ENCODE data around the gene RERE.

The RERE gene

DNA sequence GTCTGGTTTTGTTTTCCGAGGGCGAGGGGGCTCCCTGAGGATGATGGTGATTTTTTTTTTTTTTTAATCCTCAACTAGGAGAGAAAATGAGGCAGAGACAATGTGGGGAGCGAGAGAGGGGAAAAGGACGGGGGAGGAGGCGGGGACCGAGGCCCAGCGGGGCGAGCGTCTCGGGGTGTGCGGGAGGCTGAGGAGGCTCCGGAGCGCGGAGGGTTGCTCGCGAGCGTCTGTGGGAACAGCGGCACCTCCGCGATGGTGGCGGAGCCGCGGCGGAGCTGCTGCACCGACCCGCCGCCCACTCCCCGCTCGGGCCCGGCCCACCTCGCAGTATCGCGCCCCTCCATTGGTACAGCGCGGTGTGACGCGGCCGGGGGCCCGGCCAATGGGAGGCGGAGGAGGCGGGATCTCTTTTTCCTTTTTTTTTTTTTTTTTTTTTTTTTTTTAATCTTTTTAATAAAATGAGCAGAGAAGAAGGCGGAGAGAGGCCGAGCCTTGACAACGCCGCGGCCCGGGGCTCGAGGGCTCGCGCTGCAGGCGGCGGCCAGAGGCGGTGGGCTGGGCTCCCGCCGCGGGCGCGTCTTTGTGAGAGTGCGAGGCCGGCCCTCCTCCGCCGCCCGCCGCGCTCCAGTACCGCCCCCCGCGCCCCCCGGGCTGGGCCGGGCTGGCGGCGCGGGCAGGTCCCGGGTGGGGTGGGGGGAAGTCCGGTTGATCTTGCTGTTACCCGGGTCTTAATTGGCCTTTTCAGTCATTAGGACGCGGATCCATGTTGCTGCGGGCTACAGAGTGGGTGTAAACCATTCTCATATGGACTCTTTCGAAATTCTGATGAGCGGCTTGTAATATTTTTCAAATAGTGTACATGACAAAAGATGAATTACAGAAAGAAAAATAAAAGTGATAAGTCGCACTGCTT lies at the start of gene RERE:
Gene RERE (minus strand): TSS at position 229 of the 913 bp plus-strand sequence.
- peak; percentile 68 for DNase-seq

DNA sequence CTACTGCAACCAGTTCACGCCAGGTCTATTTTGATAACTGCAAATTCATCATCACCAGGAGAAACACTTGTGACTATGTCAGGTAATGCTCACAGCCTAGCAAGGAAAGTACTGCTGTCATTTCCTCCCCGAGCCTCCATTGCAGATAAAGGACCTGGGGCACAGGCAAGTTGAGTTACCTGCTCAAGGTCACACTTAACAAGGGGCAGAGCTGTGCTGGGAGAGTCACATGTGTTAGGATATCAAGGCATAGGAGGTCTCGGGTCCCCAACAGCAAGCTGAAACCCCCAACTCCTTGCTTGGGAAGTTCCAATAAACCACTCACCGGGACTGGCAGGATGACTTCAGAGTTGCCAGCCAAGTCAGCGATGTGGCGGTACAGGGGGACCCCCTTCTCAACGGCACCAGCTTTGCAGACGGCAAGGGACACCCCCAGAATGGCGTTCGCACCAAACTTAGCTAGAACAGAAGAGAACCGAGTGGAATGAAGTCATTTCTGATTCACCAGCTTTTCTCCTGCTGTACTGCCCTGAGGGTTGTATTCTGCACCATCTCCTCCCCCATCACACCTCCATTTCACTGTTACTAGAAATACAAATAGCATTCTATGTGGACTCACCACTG lies 49.5 kb upstream of the RERE start:
- no peak for DNase-seq

DNA sequence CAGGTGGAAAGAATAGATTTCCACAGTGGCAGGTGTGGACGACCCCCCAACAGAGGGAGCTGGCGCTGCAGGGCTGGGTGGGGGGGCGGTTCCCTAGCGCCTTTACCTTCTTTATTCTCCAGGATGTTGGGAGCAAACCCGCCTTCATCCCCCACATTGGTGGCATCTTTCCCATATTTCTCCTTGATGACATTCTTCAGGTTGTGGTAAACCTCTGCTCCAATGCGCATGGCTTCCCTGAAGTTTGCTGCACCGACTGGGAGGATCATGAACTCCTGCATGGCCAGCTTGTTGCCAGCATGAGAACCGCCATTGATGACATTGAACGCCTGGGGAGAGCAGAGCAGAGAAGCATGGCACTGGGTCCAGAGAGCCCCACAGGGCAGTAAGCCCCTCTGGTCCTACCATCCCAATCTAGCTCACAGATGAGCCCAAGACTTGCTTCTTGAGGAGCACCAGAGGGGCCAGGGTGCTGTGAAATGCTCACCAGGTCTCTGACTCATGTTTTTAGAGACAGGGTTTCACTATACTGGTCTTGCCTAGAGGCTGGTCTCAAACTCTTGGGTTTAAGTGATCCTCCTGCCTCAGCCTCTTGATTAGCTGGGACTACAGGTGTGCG lies 48.8 kb upstream of the RERE start:
- DNase-seq = no peak

DNA sequence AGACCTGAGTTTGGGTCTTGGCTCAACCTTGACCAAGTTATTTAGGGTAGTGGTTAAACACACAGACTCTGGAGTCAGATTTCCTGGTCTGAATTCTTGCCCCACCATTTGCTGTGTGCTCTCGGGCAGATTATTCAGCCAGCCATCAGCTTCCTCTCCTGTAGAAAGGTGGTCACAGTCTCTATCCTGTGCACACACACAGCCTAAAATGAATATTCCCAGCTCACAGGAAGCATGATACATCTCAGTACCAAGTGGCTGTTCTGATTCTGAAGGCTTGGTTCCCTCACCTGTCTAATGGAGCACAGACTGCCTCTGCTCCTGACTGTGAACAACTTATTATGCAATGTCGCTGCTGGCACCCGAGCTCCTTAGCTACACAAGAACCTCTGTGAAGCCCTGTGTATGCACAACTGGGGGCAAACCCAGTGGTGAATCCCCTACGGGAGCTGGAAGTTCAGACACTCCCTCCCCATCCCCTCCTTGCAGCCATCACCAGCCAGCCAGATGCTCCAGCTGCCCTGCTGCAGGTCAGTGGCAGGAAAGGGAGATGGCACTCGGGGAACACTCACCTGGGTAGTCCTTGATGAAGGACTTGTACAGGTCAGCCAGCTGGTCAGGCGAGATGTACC lies 47.4 kb upstream of the RERE start:
- DNase-seq = no peak

DNA sequence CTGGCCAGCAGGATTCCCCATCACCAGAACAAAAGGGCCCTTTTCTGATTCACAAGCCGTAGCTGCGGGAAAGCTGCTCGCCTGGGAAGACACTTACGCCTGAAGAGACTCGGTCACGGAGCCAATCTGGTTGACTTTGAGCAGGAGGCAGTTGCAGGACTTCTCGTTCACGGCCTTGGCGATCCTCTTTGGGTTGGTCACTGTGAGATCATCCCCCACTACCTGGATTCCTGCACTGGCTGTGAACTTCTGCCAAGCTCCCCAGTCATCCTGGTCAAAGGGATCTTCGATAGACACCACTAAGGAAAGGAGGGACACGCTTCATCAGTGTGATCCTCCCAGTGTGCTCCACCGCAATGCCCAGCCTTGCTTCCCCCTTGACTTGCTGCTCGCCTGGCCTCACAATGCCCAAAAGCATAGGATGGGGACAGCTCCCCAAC lies 46.4 kb upstream of the RERE start:
- DNase-seq = no peak

DNA sequence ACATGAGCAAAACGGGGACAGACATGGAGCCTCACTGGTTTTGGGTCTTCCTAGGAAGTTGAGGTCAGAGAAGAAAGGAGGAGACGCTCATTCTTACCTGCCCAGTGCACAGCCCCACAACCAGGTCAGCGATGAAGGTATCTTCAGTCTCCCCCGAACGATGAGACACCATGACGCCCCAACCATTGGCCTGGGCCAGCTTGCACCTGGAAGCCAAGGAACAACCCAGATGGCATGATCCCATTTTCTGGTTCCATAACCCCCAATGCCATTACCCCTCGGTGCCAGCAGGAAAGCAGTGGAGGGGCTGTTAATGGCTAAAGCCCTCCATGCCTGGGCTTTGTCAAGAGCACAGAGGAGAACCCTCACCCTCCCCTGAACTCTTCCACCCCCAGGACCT lies 45.7 kb upstream of the RERE start:
- no peak for DNase-seq

DNA sequence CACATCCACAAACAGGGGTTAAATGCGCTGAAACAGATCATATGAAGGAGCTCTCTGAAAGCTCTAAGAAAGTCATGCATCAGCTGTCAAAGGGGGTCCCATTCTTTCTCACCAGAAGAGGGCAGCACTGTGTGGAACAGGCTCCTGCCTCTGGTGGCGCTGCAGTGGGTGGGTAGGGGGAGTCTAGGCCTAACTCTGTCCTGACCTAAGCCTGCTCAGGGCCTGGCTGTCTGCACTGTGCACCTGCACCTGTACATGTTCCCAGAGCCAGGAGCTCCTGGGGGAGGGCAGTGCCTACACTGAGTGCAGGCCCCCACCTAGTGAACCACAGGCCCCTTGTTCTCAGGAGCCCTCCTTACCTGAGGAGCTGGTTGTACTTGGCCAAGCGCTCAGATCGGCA lies 45.1 kb upstream of the RERE start:
- DNase-seq = no peak

DNA sequence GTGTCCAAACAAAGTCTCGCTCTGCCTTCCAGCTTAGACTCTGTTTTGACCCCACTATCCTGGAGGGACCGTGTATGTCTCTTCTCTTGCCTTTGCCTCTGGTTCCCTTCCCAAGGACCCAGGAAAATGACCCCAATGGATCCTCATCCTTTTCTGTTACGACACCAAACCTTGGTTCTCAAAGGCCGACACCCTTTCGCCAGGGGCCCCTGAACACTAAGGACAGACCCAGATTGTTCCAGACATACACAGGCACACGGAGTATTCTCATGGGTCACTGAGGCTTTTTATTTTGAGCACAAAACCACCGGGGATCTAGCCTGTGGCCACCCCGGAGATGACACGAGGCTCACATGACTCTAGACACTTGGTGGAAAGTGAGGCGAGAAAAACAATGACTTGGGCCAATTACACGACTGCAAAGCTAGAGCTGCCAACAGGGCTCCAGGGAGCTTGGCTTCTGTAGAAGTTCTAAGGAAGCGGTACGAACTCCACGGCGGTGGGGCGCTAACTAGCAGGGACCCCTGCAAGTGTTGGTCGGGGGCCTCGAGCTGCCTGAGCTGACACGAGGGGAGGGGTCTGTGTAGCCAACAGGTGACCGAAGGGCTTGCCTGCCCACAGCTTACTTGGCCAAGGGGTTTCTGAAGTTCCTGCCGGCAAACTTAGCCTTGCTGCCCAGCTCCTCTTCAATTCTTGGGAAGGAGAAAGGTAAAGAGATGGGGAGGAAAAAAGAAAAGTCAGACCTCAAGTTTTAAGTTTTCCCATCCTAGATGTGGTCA lies 43.5 kb upstream of the RERE start:
- DNase-seq = no peak

DNA sequence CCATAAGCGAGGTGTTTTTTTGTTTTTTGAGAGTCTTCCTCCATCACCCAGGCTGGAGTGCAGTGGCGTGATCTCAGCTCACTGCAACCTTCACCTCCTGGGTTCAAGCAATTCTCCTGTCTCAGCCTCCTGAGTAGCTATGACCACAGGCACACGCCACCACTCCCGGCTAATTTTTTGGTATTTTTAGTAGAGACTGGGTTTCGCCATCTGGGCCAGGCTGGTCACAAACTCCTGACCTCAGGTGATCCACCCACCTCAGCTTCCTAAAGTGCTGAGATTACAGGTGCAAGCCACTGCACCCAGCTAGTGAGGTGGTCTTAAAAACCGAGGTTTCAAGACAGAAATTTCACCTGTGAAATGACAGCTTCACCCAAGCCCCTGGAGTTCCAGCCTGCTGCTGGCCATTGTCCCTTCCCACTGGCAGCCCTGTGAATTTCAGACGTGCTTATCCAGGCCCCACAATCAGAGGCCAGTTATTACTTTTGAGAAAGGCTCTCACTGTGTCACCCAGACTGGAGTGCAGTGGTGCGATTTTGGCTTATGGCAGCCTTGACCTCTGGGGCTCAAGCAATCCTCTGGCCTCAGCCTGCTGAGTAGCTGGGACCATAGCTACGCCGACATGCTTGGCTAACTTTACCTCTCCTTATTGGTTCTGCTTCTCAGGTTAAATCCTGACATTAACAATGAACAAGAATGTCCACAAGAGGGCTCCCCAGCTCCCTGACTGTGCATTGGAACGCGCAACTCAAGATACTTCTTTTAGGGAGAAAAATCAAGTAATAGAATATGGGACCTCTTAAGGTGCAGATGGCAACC lies 41.7 kb upstream of the RERE start:
- no peak for DNase-seq

DNA sequence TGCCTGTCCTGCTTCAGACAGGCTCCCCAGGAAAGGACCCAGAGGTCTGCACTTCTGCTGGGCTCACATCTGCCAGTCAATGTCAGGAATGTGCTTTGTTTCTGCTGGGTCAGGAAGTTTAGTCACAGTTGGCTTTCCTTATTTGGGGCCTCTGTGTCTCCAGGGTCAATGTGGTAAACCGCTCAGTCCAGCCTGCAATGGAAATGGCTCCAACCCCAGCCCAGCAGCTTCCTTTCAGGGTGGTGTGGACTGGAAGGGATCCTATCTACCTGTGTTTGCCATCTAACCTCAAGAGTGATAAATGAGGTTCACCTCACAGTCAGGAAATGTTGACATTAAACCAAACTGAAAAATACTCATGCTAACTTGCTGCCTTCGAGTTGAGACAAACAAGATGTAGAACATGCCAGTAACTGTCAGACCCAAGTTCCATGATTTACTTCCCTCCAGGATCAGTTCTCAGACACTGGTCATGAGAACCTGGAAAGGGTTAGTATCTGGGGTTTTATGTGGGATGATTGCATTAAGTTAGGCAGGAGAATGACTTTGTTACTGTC lies 40.8 kb upstream of the RERE start:
- no peak for DNase-seq

DNA sequence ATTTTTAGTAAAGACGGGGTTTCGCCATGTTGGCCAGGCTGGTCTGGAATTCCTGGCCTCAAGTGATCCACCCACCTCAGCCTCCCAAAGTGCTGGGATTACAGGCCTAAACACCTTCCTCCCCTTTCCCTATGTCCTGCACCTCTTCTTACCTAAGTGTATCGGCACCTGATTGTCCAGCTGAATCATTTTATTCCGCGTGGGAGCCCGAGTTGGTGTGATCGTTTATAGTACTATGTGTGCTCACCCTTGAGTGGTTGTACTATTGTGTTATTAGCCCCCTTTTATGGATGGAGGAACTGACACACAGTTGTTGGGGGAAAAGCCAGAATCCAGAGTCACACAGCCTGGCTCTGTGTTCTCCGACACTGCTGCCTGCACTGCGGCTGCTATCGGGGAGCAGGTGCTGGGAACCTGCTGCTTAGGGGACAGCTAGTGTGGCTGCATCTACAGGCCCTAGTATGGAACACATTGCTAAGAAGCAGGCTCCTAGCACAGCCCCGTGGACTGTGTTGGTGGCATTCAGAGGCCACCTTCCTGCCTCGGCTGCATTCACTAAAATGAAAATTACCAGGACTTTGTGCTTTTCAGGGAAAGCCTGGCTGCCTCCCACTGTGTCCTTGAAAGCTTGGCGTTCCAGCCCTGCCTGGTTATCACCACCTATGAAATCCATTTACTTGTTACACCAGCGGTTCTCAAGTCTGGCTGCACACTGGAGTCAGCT lies 39.4 kb upstream of the RERE start:
- DNase-seq = no peak

DNA sequence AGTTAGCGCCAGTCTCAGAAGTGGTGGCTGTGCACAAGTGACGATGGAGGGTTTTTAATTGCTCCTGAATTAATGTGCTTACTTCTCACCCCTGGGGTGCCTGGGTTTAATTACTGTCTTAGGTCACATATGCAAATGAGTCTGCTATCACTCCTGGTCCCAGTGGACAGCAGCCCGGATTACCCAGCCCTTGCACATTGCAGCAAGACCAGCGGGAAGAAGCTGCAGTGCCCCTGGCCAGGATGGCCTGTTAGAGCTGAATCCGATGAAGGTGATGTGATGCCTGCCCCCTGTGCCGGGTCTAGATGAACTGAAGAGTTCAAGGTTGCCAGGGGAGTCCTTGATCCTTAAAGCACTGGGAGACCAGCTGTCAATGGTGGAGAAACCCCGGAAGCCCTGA lies 36.8 kb upstream of the RERE start:
- DNase-seq = no peak

DNA sequence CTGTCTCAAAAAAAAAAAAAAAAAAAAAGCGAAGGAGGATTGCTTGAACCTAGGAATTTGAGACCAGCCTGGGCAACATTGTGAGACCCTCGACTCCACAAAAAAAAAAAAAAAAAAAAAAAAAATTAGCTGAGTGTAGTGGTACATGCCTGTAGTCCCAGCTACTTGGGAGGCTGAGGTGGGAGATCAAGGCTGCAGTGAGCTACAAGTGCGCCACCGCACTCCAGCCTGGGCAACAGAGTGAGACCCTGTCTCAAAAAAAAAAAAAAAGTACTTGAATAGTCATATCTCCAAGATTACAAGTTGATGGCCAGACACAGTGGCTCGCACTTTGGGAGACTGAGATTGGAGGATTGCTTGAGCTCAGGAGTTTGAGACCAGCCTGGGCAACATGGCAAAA lies 33.6 kb upstream of the RERE start:
- DNase-seq = no peak

DNA sequence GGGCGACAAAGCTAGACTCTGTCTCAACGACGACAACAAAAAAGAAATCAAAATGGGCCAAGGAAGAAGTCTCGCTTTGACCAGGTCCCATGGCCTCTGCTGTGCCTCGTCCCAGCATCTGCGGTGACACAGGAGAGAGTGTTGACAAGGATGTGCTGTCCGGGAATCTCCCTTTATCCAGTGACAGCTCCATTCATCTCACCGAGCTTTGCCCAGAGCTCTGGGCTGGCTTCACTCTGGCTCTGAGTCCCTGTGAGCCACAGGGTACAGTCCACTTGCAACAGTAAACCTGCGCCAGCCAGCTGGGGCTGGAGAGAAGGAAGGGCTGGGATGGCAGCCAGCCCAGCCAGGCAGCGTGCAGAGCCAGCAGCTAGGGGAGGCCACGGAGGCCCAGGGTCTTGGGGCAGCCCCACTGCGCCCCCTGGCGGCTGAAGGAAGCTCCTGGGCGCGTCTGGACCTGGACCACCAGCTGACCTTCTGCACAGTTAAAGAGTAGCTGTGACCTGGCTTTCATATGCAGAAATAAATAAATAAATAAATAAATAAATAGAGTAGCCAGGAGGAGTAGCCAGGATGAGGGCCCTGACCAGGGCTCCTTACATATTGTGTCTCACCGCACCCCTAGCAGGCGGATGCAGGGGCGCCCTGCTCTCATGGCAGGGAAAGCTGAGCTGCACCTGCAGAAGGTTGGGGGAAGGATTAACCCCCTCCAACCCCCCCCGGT lies 31.4 kb upstream of the RERE start:
- peak; percentile 80 for DNase-seq

DNA sequence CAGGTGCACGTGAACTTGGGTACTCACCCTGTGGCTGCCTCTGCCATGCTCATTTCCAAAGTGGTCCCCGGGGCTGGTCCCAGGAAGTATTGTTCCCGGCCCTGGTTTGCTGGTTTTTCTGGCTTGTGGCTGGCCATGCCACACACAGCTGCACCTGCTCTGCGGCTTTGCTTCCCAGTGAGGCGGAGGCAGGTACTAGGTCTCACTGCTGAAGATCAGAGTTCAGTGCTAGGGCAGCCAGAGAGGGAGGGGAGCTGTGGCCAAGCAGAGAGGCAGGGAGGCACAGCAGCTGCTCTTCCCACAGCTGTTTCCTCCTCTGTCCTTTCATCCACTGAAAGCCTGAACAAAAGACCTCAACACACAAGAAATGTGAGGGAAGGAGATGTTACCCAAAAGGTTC lies 30.6 kb upstream of the RERE start:
- no peak for DNase-seq

DNA sequence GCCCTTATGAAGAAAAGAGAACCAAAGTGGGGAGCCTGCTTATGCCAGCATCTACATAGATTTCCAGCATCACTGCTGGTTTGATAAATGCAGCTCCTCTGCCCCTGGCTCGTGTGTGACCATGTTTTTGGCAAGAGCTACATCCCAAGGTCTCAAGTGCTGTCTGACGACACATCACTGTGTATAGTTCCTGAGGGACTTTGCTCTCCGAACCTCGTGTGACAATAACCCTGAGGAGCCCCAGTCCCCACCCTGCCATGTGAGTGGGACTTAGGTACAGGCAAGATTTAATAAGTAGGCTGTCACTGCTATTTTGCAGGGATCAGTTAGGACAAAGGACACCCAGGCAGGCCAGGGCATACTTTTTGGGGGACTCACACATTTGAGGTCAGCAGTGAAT lies 28.8 kb upstream of the RERE start:
- no peak for DNase-seq

DNA sequence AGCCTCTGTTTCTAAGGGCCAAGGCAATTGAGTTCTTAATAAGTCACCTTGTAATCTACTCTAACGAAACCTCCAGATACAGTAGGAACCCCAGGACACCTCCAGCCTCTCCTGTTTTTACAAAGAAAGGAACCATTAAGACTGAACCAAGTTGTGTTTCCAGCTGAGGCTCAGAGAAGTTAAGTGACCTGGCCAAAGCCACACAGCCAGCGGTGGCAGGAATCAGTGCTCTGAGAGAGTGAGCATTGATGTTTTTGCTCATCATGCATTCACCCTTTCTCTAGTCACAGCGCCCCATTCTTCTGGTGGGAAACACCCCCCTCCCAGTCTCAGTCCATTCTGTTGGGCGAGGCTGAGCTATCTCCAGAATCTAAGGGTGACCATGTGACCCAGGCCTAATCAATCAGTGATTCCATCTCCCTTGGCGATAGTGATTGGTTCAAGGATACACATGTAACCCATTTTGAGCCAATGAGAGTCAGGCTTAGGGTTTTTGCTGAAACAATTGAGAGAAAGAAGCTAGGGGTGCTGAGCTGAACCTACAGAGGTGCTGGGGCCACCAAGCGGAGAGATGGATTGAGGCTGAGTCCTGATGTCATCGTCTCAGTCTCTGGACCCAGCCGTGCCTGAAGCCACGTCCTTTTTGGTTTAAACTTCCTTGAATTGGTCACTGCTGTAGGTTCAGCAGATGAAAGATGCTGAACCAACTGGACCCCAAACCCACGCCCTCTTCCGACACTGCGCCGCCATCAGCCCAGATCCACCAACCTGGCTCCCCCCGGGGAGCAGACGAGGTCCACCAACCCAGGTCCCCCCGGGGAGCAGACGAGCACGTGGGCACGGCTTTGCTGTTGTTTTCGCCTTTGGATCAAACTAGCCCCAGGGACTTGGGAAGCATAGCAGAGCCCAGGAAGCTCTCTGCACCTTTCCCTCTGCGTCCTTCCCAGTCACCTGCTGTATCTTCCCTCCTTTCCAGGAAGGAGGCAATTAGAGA lies 28.0 kb upstream of the RERE start:
- no peak for DNase-seq

DNA sequence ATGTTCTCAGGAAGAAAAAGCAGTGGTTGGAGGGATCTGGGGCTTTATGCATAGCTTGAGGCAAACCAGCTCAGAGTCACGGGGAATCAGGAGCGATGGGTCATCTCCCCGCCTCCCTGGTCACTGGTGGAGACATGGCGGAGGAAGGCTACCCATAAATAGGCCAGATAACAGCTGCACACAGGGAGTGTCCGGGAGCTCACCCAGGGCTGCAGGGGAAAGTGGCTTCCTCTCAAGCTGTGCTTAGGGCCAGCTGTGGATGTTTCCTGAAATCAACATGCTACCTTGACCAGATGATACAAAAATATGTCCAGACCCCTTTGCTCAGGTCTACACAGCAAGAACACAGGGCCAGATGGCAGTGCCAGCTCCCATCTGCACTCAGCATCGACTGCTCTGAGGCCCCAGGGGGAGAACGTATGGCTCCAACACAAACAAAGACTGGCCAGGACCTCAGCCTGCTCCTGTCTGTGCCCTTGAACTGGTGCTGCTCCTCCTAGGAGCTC lies 27.1 kb upstream of the RERE start:
- no peak for DNase-seq

DNA sequence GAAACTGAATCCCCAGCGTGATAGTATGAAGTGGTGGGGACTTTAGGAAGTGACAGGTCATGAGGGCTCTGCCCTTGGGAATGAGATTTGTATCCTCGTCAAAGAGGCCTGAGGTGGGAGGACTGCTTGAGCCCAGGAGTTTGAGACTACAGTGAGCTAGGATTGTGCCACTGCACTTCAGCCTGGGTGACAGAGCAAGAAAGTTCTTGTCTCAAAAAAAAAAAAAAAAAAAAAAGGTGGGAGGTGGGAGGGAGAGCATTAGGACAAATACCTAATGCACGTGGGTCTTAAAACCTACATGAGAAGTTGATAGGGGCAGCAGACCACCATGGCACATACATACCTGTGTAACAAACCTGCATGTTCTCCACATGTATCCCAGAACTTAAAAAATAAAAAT lies 24.0 kb upstream of the RERE start:
- DNase-seq = no peak

Measured in NCI-H774 (cell line).